Nephron (organoid): ENCODE data around the gene DAB2.
A peak's percentile ranks its signal among the peaks of the same experiment; 100 is the strongest.

Source experiments
- H3K27ac Mint-ChIP-seq, 3 experiments: 2 replicates each; pipeline ENCODE4 v1.8.0; 2020; ENCODE audit warnings: mixed read lengths in 3 of 3, mild to moderate bottlenecking in 2 of 3, moderate library complexity in 1 of 3
- H3K27me3 Mint-ChIP-seq: 2 replicates; pipeline ENCODE4 v1.8.0; 2021; ENCODE audit warnings: low read depth, mild to moderate bottlenecking, moderate library complexity, mixed read lengths
- H3K36me3 Mint-ChIP-seq: 2 replicates; pipeline ENCODE4 v1.8.0; 2020; ENCODE audit warnings: low read depth, mixed read lengths
- H3K4me1 Mint-ChIP-seq: 2 replicates; pipeline ENCODE4 v1.8.0; 2020; ENCODE audit warnings: mixed read lengths
- H3K4me3 Mint-ChIP-seq, 3 experiments: 2 replicates each; pipeline ENCODE4 v1.8.0; 2020; ENCODE audit warnings: mild to moderate bottlenecking in 3 of 3, mixed read lengths in 3 of 3, moderate library complexity in 2 of 3
- H3K9me3 Mint-ChIP-seq: 2 replicates; pipeline ENCODE4 v1.8.0; 2020; ENCODE audit warnings: mixed read lengths
- TF ChIP-seq, protein P1 (sequence below), 3 experiments: fragments of 200-600 bp; sonication (generic); IDR thresholded peaks; one replicate each; pipeline ENCODE4 v1.5.0; 2021; ENCODE audit warnings: antibody characterized with exemption in 3 of 3; ENCODE audit not compliant: unreplicated experiment in 3 of 3

DAB2 gene

DNA sequence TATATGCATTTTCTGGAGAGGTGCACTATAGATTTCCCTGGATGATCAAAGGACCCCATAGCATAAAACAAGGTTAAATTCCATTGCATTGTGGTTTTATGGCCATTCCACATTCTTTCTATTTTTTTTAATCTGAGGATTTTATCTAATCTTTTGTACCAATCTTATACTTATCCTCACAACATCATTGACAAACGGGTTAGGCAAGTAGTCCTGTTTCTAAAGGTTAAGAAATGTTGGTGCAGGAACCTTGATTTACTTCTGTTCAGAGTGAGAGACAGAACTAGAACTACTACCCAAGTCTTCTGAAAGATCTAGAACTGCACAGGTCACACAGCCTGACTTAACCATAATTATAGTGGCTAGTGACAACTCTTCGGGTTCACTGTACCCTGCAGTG lies 5.7 kb upstream of the DAB2 start:
- no peaks in the 10 kb centered on the region for H3K36me3 Mint-ChIP-seq
- peaks cover 22% of the 10 kb centered on the region for H3K4me1 Mint-ChIP-seq
- H3K27ac Mint-ChIP-seq = peak overlapping the region in 1 of 3 experiments; percentile 28

DNA sequence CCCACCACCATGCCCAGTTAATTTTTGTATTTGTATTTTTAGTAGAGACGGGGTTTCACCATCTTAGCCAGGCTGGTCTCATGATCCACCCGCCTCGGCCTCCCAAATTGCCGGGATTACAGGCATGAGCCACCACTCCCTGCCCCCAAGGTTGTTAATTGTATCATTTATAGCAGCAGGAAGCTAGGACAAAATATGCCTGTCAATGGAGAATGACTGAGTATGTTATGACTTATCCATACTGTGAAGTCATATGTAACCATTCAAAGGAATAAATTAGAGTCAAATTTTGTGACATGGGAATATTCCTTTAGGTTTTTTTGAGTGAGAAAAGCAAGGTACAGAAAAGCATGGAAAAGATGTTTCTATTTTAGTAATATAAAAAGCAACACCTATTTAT lies 3.9 kb upstream of the DAB2 start:
- TF ChIP-seq, protein P1, sequence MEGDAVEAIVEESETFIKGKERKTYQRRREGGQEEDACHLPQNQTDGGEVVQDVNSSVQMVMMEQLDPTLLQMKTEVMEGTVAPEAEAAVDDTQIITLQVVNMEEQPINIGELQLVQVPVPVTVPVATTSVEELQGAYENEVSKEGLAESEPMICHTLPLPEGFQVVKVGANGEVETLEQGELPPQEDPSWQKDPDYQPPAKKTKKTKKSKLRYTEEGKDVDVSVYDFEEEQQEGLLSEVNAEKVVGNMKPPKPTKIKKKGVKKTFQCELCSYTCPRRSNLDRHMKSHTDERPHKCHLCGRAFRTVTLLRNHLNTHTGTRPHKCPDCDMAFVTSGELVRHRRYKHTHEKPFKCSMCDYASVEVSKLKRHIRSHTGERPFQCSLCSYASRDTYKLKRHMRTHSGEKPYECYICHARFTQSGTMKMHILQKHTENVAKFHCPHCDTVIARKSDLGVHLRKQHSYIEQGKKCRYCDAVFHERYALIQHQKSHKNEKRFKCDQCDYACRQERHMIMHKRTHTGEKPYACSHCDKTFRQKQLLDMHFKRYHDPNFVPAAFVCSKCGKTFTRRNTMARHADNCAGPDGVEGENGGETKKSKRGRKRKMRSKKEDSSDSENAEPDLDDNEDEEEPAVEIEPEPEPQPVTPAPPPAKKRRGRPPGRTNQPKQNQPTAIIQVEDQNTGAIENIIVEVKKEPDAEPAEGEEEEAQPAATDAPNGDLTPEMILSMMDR (IDR thresholded peaks at IDR 0.05; ENCODE audit: unreplicated experiment in 3 of 3) = no peak
- Mint-ChIP-seq H3K27ac (peak overlapping the region in 1 of 3 experiments; percentile 30), H3K27me3 (no peaks in the 10 kb centered on the region), H3K9me3 (no peaks in the 10 kb centered on the region), H3K36me3 (no peaks in the 10 kb centered on the region), H3K4me1 (peaks cover 24% of the 10 kb centered on the region), H3K4me3 (no peak overlapping the region)

More for the DNA sequence above, 5.7 kb upstream of the DAB2 start:
- TF ChIP-seq, protein P1 (IDR thresholded peaks at IDR 0.05; ENCODE audit: unreplicated experiment in 3 of 3) = no peak
- no peaks in the 10 kb centered on the region for H3K9me3 Mint-ChIP-seq
- H3K27me3 Mint-ChIP-seq = no peaks in the 10 kb centered on the region
- no peak overlapping the region for H3K4me3 Mint-ChIP-seq

DNA sequence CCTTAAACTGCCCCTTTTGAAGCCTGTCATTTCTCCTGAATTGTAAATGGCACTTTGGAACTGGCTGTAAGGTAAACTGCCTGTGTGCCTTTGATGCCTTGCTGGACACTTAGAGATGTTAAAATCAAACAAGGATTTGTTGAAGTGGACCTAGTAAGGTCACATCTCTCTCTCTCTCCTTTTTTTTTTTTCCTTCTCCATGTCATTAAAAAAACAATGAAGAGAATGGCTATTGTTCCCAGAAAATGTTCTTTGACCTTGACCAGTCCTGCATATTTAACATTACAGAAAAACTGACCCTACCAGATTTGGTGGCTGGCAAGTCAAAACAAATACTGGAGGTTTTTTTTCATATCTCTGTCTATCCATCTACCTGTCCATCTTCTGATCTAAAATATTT lies 2.9 kb upstream of the DAB2 start:
- H3K27ac Mint-ChIP-seq = peak overlapping the region; percentile 83 to 96 (median 85)

DNA sequence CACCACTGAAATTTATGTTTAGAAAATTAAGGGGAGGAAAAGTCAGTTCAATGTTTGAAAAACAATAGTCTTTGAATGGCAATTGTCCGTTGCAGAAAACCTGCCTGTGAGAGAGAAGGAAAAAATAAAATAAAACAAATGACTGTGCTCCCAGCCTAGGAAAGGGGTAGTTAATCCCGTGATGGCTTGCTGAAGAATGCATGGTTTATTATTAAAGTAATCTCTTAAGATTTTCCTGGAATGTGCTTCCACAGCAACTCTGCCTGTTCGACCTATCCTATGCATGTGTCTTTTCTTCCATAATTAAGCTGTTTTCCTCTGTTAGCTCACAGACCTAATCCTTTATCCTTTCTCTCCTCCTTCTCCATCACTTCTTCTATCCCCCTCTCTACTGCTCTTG lies 2.4 kb upstream of the DAB2 start:
- Mint-ChIP-seq H3K27ac (peak overlapping the region; percentile 83 to 96 (median 85)), H3K9me3 (no peaks in the 10 kb centered on the region), H3K4me1 (peaks cover 37% of the 10 kb centered on the region), H3K4me3 (peak overlapping the region; percentile 4 to 46 (median 4)), H3K36me3 (no peaks in the 10 kb centered on the region), H3K27me3 (no peaks in the 10 kb centered on the region)
- TF ChIP-seq, protein P1 (IDR thresholded peaks at IDR 0.05; ENCODE audit: unreplicated experiment in 3 of 3) = no peak

More for the DNA sequence above, 2.9 kb upstream of the DAB2 start:
- no peaks in the 10 kb centered on the region for H3K9me3 Mint-ChIP-seq
- H3K27me3 Mint-ChIP-seq = no peaks in the 10 kb centered on the region
- H3K4me3 Mint-ChIP-seq = peak overlapping the region; percentile 4 to 46 (median 4)
- H3K36me3 Mint-ChIP-seq = no peaks in the 10 kb centered on the region
- H3K4me1 Mint-ChIP-seq = peaks cover 33% of the 10 kb centered on the region
- TF ChIP-seq, protein P1 (IDR thresholded peaks at IDR 0.05; ENCODE audit: unreplicated experiment in 3 of 3) = no peak

DNA sequence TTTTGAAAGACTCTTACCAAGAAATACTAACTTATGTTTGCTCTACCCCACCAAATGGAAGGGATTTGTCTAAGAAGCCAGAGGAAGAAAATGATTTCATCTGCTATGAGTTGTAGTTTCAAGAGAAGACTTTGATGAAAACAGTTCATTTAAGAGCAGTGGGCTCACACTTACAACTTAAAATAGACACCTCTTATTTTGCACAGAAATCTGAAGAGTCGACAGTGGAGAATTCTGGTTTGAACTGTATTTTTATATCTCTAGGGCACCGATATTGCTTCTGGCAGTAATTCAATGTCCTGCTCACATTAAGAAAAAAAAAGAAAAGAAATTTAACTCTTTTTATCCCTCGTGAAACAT lies 1.9 kb upstream of the DAB2 start:
- Mint-ChIP-seq H3K27me3 (no peaks in the 10 kb centered on the region), H3K9me3 (no peaks in the 10 kb centered on the region), H3K4me1 (peaks cover 38% of the 10 kb centered on the region), H3K4me3 (peak overlapping the region; percentile 4 to 46 (median 4)), H3K27ac (peak overlapping the region; percentile 83 to 96 (median 85)), H3K36me3 (no peaks in the 10 kb centered on the region)
- TF ChIP-seq, protein P1 (IDR thresholded peaks at IDR 0.05; ENCODE audit: unreplicated experiment in 3 of 3) = no peak

DNA sequence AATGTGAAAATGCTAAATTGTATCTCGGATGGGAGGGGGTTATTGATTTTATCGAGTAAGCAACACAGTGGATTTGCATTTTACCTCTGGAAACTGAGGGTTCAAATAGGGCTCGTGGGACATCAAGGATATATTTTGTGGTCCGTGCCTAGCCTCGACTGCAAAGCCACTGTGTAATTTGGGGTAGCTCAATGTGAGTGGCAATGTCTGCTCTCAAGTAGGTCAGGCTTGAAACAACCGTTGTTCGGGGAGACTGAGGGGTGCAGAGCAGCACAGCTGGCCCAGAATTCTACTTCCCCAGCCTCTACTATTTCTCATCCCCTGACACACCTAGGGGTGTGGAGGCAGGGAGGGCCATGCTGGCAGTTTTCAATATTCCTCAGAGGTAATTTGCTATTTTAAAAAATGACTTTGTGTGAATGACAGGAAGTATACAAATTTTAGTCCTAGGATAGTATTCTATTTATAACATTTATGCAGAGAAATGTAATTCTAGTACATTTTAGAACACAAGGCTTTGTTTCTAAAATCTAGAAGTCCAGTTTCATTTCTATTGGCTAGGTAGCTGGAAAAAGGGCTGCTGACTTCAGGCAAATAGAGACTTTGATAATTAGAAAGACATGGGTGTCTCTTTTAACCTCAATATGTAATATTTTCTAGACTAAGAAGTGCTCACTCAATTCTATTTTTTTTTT lies 1.4 kb upstream of the DAB2 start:
- H3K27ac Mint-ChIP-seq = peak overlapping the region; percentile 83 to 96 (median 85)
- H3K9me3 Mint-ChIP-seq = no peaks in the 10 kb centered on the region
- peaks cover 41% of the 10 kb centered on the region for H3K4me1 Mint-ChIP-seq
- no peaks in the 10 kb centered on the region for H3K36me3 Mint-ChIP-seq
- TF ChIP-seq, protein P1 (IDR thresholded peaks at IDR 0.05; ENCODE audit: unreplicated experiment in 3 of 3) = no peak
- H3K27me3 Mint-ChIP-seq = no peaks in the 10 kb centered on the region
- peak overlapping the region; percentile 4 to 66 (median 4) for H3K4me3 Mint-ChIP-seq
